Neutrophil (primary cell): ENCODE measurements around the gene CCDC170.
"Not testable (repeated sequence)": the region's sequence is repeated elsewhere in the genome, so short reads cannot be mapped to it uniquely, and the experiment has no call there.

ENCODE experiments used
- H3K27ac ChIP-seq: fragments of 200-600 bp; sonication (generic); 2 replicates; pipeline ENCODE4 v1.5.1; 2016; ENCODE audit warnings: mild to moderate bottlenecking, moderate library complexity
- H3K27me3 ChIP-seq: fragments of 200-600 bp; sonication (generic); 2 replicates; pipeline ENCODE4 v1.6.0; 2016; ENCODE audit warnings: mild to moderate bottlenecking
- H3K36me3 ChIP-seq: fragments of 200-600 bp; sonication (generic); 2 replicates; pipeline ENCODE4 v1.5.1; 2017
- H3K4me1 ChIP-seq, 2 experiments: fragments of 200-600 bp in 1 of 2; sonication (generic) in 1 of 2; 1 replicate in 1 of 2; 2 replicates in 1 of 2; pipeline versions ENCODE4 v1.5.1 to v1.6.1; 2013 to 2016; ENCODE audit warnings: low read depth in 1 of 2, low read length in 1 of 2, mild to moderate bottlenecking in 1 of 2, moderate library complexity in 1 of 2; ENCODE audit not compliant: control insufficient read depth in 1 of 2, insufficient read depth in 1 of 2
- H3K4me3 ChIP-seq, 2 experiments: fragments of 200-600 bp in 1 of 2; sonication (generic) in 1 of 2; 1 replicate in 1 of 2; 2 replicates in 1 of 2; pipeline ENCODE4 v1.5.1; 2013 to 2016; ENCODE audit warnings: low read depth in 1 of 2, low read length in 1 of 2, mild to moderate bottlenecking in 1 of 2, moderate library complexity in 1 of 2
- H3K9me3 ChIP-seq: fragments of 200-600 bp; sonication (generic); 2 replicates; pipeline ENCODE4 v1.5.1; 2016
- CTCF ChIP-seq: fragments of 200-600 bp; sonication (generic); IDR thresholded peaks from 2 replicates; pipeline ENCODE4 v1.5.1; 2016; ENCODE audit warnings: antibody characterized with exemption

The CCDC170 gene

GRCh38 chr6:151514000-151514730 lies 20.3 kb downstream of the CCDC170 start:
- Histone ChIP-seq H3K4me1 (peaks cover 22 to 33% of the 10 kb centered on the region in 2 experiments), H3K27ac (no peak overlapping the region), H3K36me3 (no peaks in the 10 kb centered on the region), H3K27me3 (no peaks in the 10 kb centered on the region), H3K9me3 (no peaks in the 10 kb centered on the region), H3K4me3 (no peak overlapping the region)
- TF ChIP-seq CTCF, result no peak

- not testable (repeated sequence) for H3K36me3 ChIP-seq, H3K27me3 ChIP-seq, H3K9me3 ChIP-seq, H3K4me3 ChIP-seq, H3K27ac ChIP-seq, H3K4me1 ChIP-seq
Observed at GRCh38 chr6:151518992-151519391, 25.2 kb downstream of the CCDC170 start.

GRCh38 chr6:151523034-151523433 lies 29.2 kb downstream of the CCDC170 start:
- Histone ChIP-seq H3K36me3 (no peaks in the 10 kb centered on the region), H3K4me1 (no peaks in the 10 kb centered on the region), H3K4me3 (no peak overlapping the region), H3K27me3 (no peaks in the 10 kb centered on the region), H3K9me3 (no peaks in the 10 kb centered on the region), H3K27ac (no peak overlapping the region)
- TF ChIP-seq CTCF, result no peak

- H3K4me1 ChIP-seq, result no peaks in the 10 kb centered on the region
- no peaks in the 10 kb centered on the region for H3K9me3 ChIP-seq
- H3K27ac ChIP-seq, result no peak overlapping the region
- no peaks in the 10 kb centered on the region for H3K27me3 ChIP-seq
- no peak overlapping the region for H3K4me3 ChIP-seq
- no peaks in the 10 kb centered on the region for H3K36me3 ChIP-seq
- TF ChIP-seq CTCF, result no peak
Observed at GRCh38 chr6:151524059-151524458, 30.2 kb downstream of the CCDC170 start.

GRCh38 chr6:151534576-151534975 lies 40.8 kb downstream of the CCDC170 start:
- Histone ChIP-seq H3K27me3 (no peaks in the 10 kb centered on the region), H3K4me3 (no peak overlapping the region), H3K36me3 (no peaks in the 10 kb centered on the region), H3K9me3 (no peaks in the 10 kb centered on the region), H3K4me1 (no peaks in the 10 kb centered on the region), H3K27ac (no peak overlapping the region)
- no peak for TF ChIP-seq CTCF

GRCh38 chr6:151535476-151536187 lies 41.8 kb downstream of the CCDC170 start:
- H3K4me3 ChIP-seq, result no peak overlapping the region
- H3K9me3 ChIP-seq, result no peaks in the 10 kb centered on the region
- no peaks in the 10 kb centered on the region for H3K27me3 ChIP-seq
- H3K36me3 ChIP-seq, result no peaks in the 10 kb centered on the region
- no peak for TF ChIP-seq CTCF
- H3K27ac ChIP-seq, result no peak overlapping the region
- no peaks in the 10 kb centered on the region for H3K4me1 ChIP-seq
